ENCODE measurements around the gene PPP2R3B. TPM values are rescaled to one million over a fixed set of nuclear protein-coding genes. Genes with fewer than 3 reads are reported as not detected.

The PPP2R3B gene
- total and polyA plus RNA-seq, 8 donors: 5.0 to 38.8 (median 6.9) TPM

- no peaks in the 10 kb centered on the region for H3K4me1 ChIP-seq
- no peak for DNase-seq
- 51 to 63% methylated on average over 10 of the region's 10 CpGs for WGBS, 2 donors
- no peak for FAIRE-seq
- intact Hi-C loops (cut with DNase I): no loop called here
- no peaks in the 10 kb centered on the region for H3K9me3 ChIP-seq
- no peak for TF ChIP-seq CTCF (IDR thresholded peaks at IDR 0.05)
- no peaks in the 10 kb centered on the region for H3K27me3 ChIP-seq
- no peak overlapping the region for H3K27ac ChIP-seq
- no peak overlapping the region for H3K4me3 ChIP-seq
- no peak for ATAC-seq
- no peaks in the 10 kb centered on the region for H3K36me3 ChIP-seq
Observed at GRCh38 chrX:404656-405055, 17.9 kb upstream of the PPP2R3B start.

DNA sequence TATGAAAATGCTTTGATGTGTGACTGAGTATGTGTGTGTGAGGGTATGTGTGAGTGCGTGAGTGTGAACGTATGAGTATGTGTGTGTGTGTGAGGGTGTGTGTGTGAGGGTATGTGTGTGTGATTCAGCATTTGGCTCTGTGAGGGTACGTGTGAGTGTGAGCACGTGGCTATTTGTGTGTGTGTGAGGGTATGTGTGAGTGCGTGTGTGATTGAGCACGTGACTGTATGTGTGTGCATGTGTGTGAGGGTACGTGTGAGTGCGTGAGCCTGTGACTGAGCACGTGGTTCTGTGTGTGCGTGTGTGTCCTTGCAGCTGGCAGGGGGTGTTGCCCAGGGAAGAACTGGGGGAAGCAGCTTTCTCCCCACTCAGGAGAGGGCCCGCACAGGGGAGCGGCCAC is 16.1 kb upstream of the PPP2R3B start:
- FAIRE-seq (no peak), DNase-seq (no peak), ATAC-seq (no peak)
- Histone ChIP-seq H3K4me3 (no peak overlapping the region), H3K9me3 (no peaks in the 10 kb centered on the region), H3K27me3 (no peaks in the 10 kb centered on the region), H3K4me1 (no peaks in the 10 kb centered on the region), H3K27ac (no peak overlapping the region), H3K36me3 (no peaks in the 10 kb centered on the region)
- TF ChIP-seq CTCF (IDR thresholded peaks at IDR 0.05): no peak
- 86 to 92% methylated on average over 12 of the region's 12 CpGs for WGBS, 2 donors
- intact Hi-C loops (cut with DNase I): no loop called here

- Histone ChIP-seq H3K36me3 (no peaks in the 10 kb centered on the region), H3K4me3 (no peak overlapping the region), H3K27me3 (no peaks in the 10 kb centered on the region), H3K9me3 (no peaks in the 10 kb centered on the region), H3K27ac (no peak overlapping the region), H3K4me1 (no peaks in the 10 kb centered on the region)
- intact Hi-C loops (cut with DNase I): no loop called here
- ATAC-seq: no peak
- FAIRE-seq: no peak
- no peak for TF ChIP-seq CTCF (IDR thresholded peaks at IDR 0.05)
- DNase-seq: no peak
- WGBS, 2 donors: 87 to 94% methylated on average over 15 of the region's 15 CpGs
Observed at GRCh38 chrX:400258-400657, 13.6 kb upstream of the PPP2R3B start.

DNA sequence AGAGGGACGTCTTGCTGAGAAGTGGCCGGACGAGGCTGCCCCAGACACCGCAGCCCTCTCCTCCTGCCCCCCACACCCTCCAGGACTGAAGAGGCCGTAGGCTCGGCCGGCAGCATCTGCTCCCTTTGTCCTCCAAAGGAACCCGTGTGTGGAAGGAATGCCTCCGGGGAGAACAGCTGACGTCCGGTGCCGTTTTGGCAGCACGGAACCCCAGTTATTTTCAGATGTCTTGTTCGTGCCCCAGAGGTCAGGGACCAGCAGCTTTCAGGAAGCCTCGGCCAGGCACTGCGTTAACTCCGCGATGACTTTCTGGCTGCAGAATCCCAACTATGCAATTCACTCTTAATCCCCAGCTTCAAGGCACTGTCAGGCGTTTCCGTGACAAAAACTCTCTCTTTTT is 10.9 kb upstream of the PPP2R3B start:
- ATAC-seq: no peak
- Histone ChIP-seq H3K36me3 (no peaks in the 10 kb centered on the region), H3K27ac (no peak overlapping the region), H3K4me1 (no peaks in the 10 kb centered on the region), H3K9me3 (no peaks in the 10 kb centered on the region), H3K27me3 (no peaks in the 10 kb centered on the region), H3K4me3 (no peak overlapping the region)
- no peak for FAIRE-seq
- DNase-seq: no peak
- intact Hi-C loops (cut with DNase I): no loop called here
- 53 to 60% methylated on average over 20 of the region's 20 CpGs for WGBS, 2 donors
- no peak for TF ChIP-seq CTCF (IDR thresholded peaks at IDR 0.05)

- DNase-seq: no peak
- Histone ChIP-seq H3K27ac (no peak overlapping the region), H3K4me3 (no peak overlapping the region), H3K9me3 (no peaks in the 10 kb centered on the region), H3K27me3 (no peaks in the 10 kb centered on the region), H3K4me1 (no peaks in the 10 kb centered on the region), H3K36me3 (no peaks in the 10 kb centered on the region)
- no peak for ATAC-seq
- TF ChIP-seq CTCF (IDR thresholded peaks at IDR 0.05): no peak
- FAIRE-seq: no peak
- intact Hi-C loops (cut with DNase I): no loop called here
- 87 to 94% methylated on average over 7 of the region's 7 CpGs for WGBS, 2 donors
Observed at GRCh38 chrX:394830-395229, 8.1 kb upstream of the PPP2R3B start.
